HCT116 (cell line): Measurements from ENCODE around the gene RCOR1. TPM values are rescaled to one million over a fixed set of nuclear protein-coding genes. Genes with fewer than 3 reads are reported as not detected.

Experiments
- ATAC-seq: fragments of 200-7000 bp; cut with Tn5 transposase; 2 replicates; pipeline ENCODE4 v1.9.1; 2020; ENCODE audit warnings: mild to moderate bottlenecking, moderate library complexity
- BruUV-seq: library from RNA; stranded (reverse); fragments of 400-500 nt; replicated peaks from 2 replicates; lab custom pipeline; 2021; lab: Mats Ljungman, UMichigan
- CTCF ChIA-PET: fragments of 300-600 bp; sonication (Branson Sonifier 250); formaldehyde crosslinking; loops from one replicate; lab custom pipeline; 2021; ENCODE audit warnings: antibody characterized with exemption; lab: Charles Lee
- POLR2A ChIA-PET: fragments of 300-600, 350-600 bp; sonication (Branson Sonifier 250); formaldehyde crosslinking; loops from one replicate; lab custom pipeline; 2021; ENCODE audit warnings: antibody characterized with exemption; lab: Charles Lee
- RAD21 ChIA-PET, 2 experiments: fragments of 300-600 bp; sonication (Branson Sonifier 250); formaldehyde crosslinking; loops; one replicate each; lab custom pipeline; 2023; ENCODE audit warnings: low total read pairs in 2 of 2; ENCODE audit not compliant: uncharacterized antibody in 2 of 2, unreplicated experiment in 2 of 2, low non-redundant PET in 1 of 2; lab: Charles Lee
- DNase-seq: peaks from one replicate; pipeline ENCODE4 v3.0.0-alpha.2; 2010; ENCODE audit warnings: low read depth, low spot score
- H2AFZ ChIP-seq: fragments of 200-600 bp; shearing (Covaris generic), sonication (generic); 2 replicates; pipeline ENCODE4 v1.6.1; 2017; ENCODE audit warnings: low read depth, mixed run types, mixed read lengths, antibody characterized with exemption, low read length; ENCODE audit not compliant: poor library complexity, severe bottlenecking
- H3K27ac ChIP-seq: 2 replicates; pipeline ENCODE4 v1.5.1; 2012; ENCODE audit warnings: low read depth, low read length
- H3K27me3 ChIP-seq: fragments of 200-600 bp; sonication (generic); 2 replicates; pipeline ENCODE4 v1.6.1; 2016; ENCODE audit warnings: mixed run types, low read length, mixed read lengths; ENCODE audit not compliant: insufficient read depth
- H3K36me3 ChIP-seq, 2 experiments: fragments of 200-500 bp in 1 of 2; fragments of 200-600 bp in 1 of 2; sonication (Bioruptor generic) in 1 of 2; sonication (generic) in 1 of 2; 2 replicates each; pipeline versions ENCODE4 v1.5.1 to v1.6.1; 2014 to 2016; ENCODE audit warnings: low read length in 2 of 2, inconsistent platforms in 1 of 2, mixed read lengths in 1 of 2, mixed run types in 1 of 2; ENCODE audit not compliant: insufficient read depth in 2 of 2, control insufficient read depth in 1 of 2
- H3K4me1 ChIP-seq, 2 experiments: fragments of 200-600 bp in 1 of 2; sonication (generic) in 1 of 2; 2 replicates each; pipeline versions ENCODE4 v1.5.1 to v1.6.1; 2012 to 2017; ENCODE audit warnings: low read length in 2 of 2, inconsistent platforms in 1 of 2, mild to moderate bottlenecking in 1 of 2, mixed read lengths in 1 of 2, mixed run types in 1 of 2, moderate library complexity in 1 of 2; ENCODE audit not compliant: insufficient read depth in 2 of 2, control insufficient read depth in 1 of 2
- H3K4me2 ChIP-seq: fragments of 200-600 bp; sonication (generic); 2 replicates; pipeline ENCODE4 v1.6.1; 2017; ENCODE audit warnings: mixed run types, low read length, mixed read lengths
- H3K4me3 ChIP-seq, 2 experiments: fragments of 200-600 bp in 1 of 2; sonication (generic) in 1 of 2; replicated peaks in 1 of 2; 2 replicates each; pipeline ENCODE4 v1.5.1; 2011 to 2016; ENCODE audit warnings: low read length in 2 of 2, control low read depth in 1 of 2, low read depth in 1 of 2, mild to moderate bottlenecking in 1 of 2, mixed read lengths in 1 of 2, mixed run types in 1 of 2
- H3K79me2 ChIP-seq: fragments of 200-600 bp; sonication (generic); 2 replicates; pipeline ENCODE4 v1.6.1; 2017; ENCODE audit warnings: mild to moderate bottlenecking, mixed run types, low read length, moderate library complexity, mixed read lengths; ENCODE audit not compliant: insufficient read depth
- H3K9ac ChIP-seq: fragments of 200-600 bp; sonication (generic); 2 replicates; pipeline ENCODE4 v1.6.1; 2016; ENCODE audit warnings: low read length, mixed read lengths
- H3K9me2 ChIP-seq: fragments of 200-600 bp; sonication (generic), shearing (Covaris generic); 2 replicates; pipeline ENCODE4 v1.6.1; 2017; ENCODE audit warnings: mixed run types, mild to moderate bottlenecking, moderate library complexity; ENCODE audit not compliant: insufficient read depth
- H3K9me3 ChIP-seq, 2 experiments: fragments of 200-500 bp in 1 of 2; fragments of 200-600 bp in 1 of 2; sonication (Bioruptor generic) in 1 of 2; sonication (generic) in 1 of 2; 2 replicates each; pipeline ENCODE4 v1.6.1; 2014 to 2017; ENCODE audit warnings: low read length in 2 of 2, mixed read lengths in 2 of 2, inconsistent platforms in 1 of 2, low read depth in 1 of 2, mild to moderate bottlenecking in 1 of 2, mixed run types in 1 of 2, moderate library complexity in 1 of 2; ENCODE audit not compliant: control insufficient read depth in 1 of 2, insufficient read depth in 1 of 2
- H4K20me1 ChIP-seq: fragments of 200-600 bp; sonication (generic), shearing (Covaris generic); 2 replicates; pipeline ENCODE4 v1.6.1; 2017; ENCODE audit warnings: mixed run types, mild to moderate bottlenecking, moderate library complexity; ENCODE audit not compliant: insufficient read depth
- CEBPB ChIP-seq: IDR thresholded peaks from 2 replicates; pipeline ENCODE4 v1.6.1; 2012; ENCODE audit warnings: low read depth
- EGR1 ChIP-seq: IDR thresholded peaks from 2 replicates; pipeline ENCODE4 v1.6.1; 2012; ENCODE audit warnings: low read depth
- ELF1 ChIP-seq: IDR thresholded peaks from 2 replicates; pipeline ENCODE4 v1.6.1; 2012; ENCODE audit warnings: low read depth, borderline replicate concordance
- EZH2 ChIP-seq: fragments of 200-600 bp; sonication (generic); IDR thresholded peaks from 2 replicates; pipeline ENCODE4 v1.6.1; 2017; ENCODE audit warnings: antibody characterized with exemption, mixed run types
- EZH2phosphoT487 ChIP-seq: fragments of 200-600 bp; IDR thresholded peaks from 2 replicates; pipeline ENCODE4 v1.6.1; 2018; ENCODE audit warnings: antibody characterized with exemption, borderline replicate concordance
- FOSL1 ChIP-seq: IDR thresholded peaks from 2 replicates; pipeline ENCODE4 v1.6.1; 2012; ENCODE audit warnings: low read depth
- JUND ChIP-seq: IDR thresholded peaks from 2 replicates; pipeline ENCODE4 v1.6.1; 2012
- POLR2A ChIP-seq: IDR thresholded peaks from 2 replicates; pipeline ENCODE4 v1.7.0; 2011; ENCODE audit warnings: borderline replicate concordance; ENCODE audit not compliant: insufficient read depth, insufficient read length; ENCODE audit errors: extremely low read depth
- RAD21 ChIP-seq: IDR thresholded peaks from 2 replicates; pipeline ENCODE4 v1.6.1; 2012; ENCODE audit warnings: low read depth, mild to moderate bottlenecking
- SIN3A ChIP-seq: IDR thresholded peaks from 2 replicates; pipeline ENCODE4 v1.6.1; 2012; ENCODE audit warnings: low read depth
- SP1 ChIP-seq: IDR thresholded peaks from 2 replicates; pipeline ENCODE4 v1.6.1; 2012; ENCODE audit warnings: low read depth
- YY1 ChIP-seq: IDR thresholded peaks from 2 replicates; pipeline ENCODE4 v1.6.1; 2011; ENCODE audit warnings: low read length, low read depth, moderate library complexity, mild to moderate bottlenecking; ENCODE audit not compliant: insufficient replicate concordance; ENCODE audit errors: extremely low read depth
- ZFX ChIP-seq: fragments of 450-650 bp; IDR thresholded peaks from 2 replicates; pipeline ENCODE4 v1.6.1; 2017
- intact Hi-C: fragments of 100-400 bp; cut with micrococcal nuclease; formaldehyde crosslinking; loops from 2 replicates; pipeline ENCODE4 v1.10.0; 2022
- total RNA-seq: library from RNA; stranded (reverse); gene quantifications from one replicate; pipeline ENCODE4 v1.2.1, GENCODE V29; 2021; ENCODE audit not compliant: unreplicated experiment
- TF ChIP-seq, protein P1 (sequence below): IDR thresholded peaks from 2 replicates; pipeline ENCODE4 v1.6.1; 2012
- TF ChIP-seq, protein P2 (sequence below): IDR thresholded peaks from 2 replicates; pipeline ENCODE4 v1.6.1; 2012; ENCODE audit warnings: low read depth
- TF ChIP-seq, protein P3 (sequence below): IDR thresholded peaks from 2 replicates; pipeline ENCODE4 v1.6.1; 2011; ENCODE audit warnings: mild to moderate bottlenecking, low read length, moderate library complexity; ENCODE audit not compliant: insufficient replicate concordance; ENCODE audit errors: extremely low read depth

The RCOR1 gene
- total RNA-seq, 1 experiment from 2014 or later = 30.7 TPM

DNA sequence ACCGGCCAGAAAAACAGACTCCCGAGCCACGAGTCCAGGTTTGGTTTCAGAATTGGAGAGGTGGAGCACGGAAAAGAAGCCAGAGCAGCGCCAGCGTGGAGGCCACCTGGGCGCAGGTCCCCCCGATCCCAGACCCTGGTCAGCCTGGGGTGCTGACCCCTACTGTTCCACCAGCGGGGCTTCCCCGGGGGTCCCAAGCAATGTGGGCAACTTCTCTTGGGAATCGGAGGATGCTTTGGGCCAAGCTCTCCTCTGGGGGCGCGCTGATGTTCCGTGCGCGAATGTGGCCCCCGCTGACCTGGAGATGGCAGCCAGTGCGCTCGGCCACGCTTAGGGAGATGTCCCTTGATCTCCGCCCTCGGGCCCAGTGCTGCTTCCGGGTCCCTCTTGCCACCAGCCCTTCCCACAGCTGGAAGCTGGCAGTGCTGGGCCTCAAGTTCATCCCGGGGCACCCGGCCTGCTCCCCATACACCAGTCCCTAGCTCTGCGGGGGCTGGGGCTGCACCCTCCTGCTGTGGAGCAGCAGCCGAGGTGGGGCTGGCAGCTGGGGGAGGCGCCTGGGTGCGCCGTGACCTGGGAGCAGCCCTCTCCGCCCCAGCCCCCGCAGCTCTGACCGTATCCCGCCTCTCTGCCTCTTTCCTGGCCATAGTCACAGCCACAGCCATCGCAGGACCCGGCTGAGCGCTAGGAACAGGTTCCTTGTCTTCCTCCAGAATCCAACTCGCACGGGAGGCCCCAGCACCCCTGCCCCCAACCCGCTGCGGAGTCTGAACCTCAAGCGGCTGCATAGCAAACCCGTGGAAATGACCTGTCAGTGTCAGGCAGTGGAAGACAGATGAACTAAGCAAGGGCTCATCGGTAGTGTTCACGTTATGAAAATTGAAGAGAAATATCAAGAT is 91.2 kb downstream of the RCOR1 start:
- DNase-seq (no peak), ATAC-seq (no peak)
- TF ChIP-seq EZH2phosphoT487 = no peak
- no peak for TF ChIP-seq FOSL1
- CTCF ChIA-PET = no interaction called here
- Histone ChIP-seq H3K36me3 (peaks cover 3% of the 10 kb centered on the region in 2 experiments; a peak in 1 of 4 replicates), H4K20me1 (peaks cover 8% of the 10 kb centered on the region; the same call in 1 of the 2 replicates), H3K79me2 (peaks cover 88% of the 10 kb centered on the region), H3K9me3 (no peaks in the 10 kb centered on the region), H3K9ac (no peak overlapping the region), H3K4me3 (no peak overlapping the region), H3K27me3 (no peaks in the 10 kb centered on the region), H3K27ac (no peak overlapping the region), H2AFZ (no peak overlapping the region), H3K9me2 (no peaks in the 10 kb centered on the region), H3K4me1 (no peaks in the 10 kb centered on the region), H3K4me2 (no peak overlapping the region)
- RAD21 ChIA-PET = no interaction called here
- no TSS peak for BruUV-seq
- POLR2A ChIA-PET = no interaction called here
- intact Hi-C loops = no loop called here

DNA sequence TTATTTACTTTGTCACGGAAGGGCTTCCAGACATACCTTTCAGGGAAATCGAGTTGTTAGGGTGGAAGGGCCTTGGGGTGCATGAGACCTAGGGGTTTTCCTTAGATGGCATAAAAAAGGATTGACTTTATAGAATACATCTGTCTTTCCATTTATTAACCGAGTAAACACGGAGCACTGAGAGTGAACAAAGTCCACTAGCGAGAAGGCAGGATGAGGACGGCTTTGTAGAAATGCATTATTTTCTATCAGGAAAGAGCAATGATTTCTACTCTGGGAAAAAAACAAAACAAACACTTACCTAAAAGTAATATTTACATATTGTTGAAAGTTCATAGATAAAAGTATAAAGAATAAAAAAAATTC is 91.8 kb downstream of the RCOR1 start:
- ChIA-PET RAD21 (no interaction called here), POLR2A (no interaction called here), CTCF (no interaction called here)
- DNase-seq (no peak), ATAC-seq (no peak)
- no peak overlapping the region for H3K4me2 ChIP-seq
- H3K9me2 ChIP-seq = no peaks in the 10 kb centered on the region
- no peak overlapping the region for H3K9ac ChIP-seq
- H4K20me1 ChIP-seq = peaks cover 5% of the 10 kb centered on the region; the same call in 1 of the 2 replicates
- H3K27ac ChIP-seq = no peak overlapping the region
- intact Hi-C loops = no loop called here
- no peak overlapping the region for H3K4me3 ChIP-seq
- H3K36me3 ChIP-seq = peaks cover 3% of the 10 kb centered on the region in 2 experiments; a peak in 1 of 4 replicates
- no peaks in the 10 kb centered on the region for H3K9me3 ChIP-seq
- no peaks in the 10 kb centered on the region for H3K4me1 ChIP-seq
- no TSS peak for BruUV-seq
- H3K79me2 ChIP-seq = peaks cover 88% of the 10 kb centered on the region
- no peak overlapping the region for H2AFZ ChIP-seq
- H3K27me3 ChIP-seq = no peaks in the 10 kb centered on the region
- TF ChIP-seq SIN3A = no peak
- TF ChIP-seq SP1 = no peak
- TF ChIP-seq ELF1 = no peak
- no peak for TF ChIP-seq YY1
- TF ChIP-seq, protein P1, sequence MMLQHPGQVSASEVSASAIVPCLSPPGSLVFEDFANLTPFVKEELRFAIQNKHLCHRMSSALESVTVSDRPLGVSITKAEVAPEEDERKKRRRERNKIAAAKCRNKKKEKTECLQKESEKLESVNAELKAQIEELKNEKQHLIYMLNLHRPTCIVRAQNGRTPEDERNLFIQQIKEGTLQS = no peak
- no peak for TF ChIP-seq RAD21
- TF ChIP-seq, protein P2, sequence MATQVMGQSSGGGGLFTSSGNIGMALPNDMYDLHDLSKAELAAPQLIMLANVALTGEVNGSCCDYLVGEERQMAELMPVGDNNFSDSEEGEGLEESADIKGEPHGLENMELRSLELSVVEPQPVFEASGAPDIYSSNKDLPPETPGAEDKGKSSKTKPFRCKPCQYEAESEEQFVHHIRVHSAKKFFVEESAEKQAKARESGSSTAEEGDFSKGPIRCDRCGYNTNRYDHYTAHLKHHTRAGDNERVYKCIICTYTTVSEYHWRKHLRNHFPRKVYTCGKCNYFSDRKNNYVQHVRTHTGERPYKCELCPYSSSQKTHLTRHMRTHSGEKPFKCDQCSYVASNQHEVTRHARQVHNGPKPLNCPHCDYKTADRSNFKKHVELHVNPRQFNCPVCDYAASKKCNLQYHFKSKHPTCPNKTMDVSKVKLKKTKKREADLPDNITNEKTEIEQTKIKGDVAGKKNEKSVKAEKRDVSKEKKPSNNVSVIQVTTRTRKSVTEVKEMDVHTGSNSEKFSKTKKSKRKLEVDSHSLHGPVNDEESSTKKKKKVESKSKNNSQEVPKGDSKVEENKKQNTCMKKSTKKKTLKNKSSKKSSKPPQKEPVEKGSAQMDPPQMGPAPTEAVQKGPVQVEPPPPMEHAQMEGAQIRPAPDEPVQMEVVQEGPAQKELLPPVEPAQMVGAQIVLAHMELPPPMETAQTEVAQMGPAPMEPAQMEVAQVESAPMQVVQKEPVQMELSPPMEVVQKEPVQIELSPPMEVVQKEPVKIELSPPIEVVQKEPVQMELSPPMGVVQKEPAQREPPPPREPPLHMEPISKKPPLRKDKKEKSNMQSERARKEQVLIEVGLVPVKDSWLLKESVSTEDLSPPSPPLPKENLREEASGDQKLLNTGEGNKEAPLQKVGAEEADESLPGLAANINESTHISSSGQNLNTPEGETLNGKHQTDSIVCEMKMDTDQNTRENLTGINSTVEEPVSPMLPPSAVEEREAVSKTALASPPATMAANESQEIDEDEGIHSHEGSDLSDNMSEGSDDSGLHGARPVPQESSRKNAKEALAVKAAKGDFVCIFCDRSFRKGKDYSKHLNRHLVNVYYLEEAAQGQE = no peak
- no peak for TF ChIP-seq POLR2A
- TF ChIP-seq JUND = no peak
- TF ChIP-seq CEBPB = no peak
- no peak for TF ChIP-seq ZFX
- no peak for TF ChIP-seq EGR1
- TF ChIP-seq, protein P3, sequence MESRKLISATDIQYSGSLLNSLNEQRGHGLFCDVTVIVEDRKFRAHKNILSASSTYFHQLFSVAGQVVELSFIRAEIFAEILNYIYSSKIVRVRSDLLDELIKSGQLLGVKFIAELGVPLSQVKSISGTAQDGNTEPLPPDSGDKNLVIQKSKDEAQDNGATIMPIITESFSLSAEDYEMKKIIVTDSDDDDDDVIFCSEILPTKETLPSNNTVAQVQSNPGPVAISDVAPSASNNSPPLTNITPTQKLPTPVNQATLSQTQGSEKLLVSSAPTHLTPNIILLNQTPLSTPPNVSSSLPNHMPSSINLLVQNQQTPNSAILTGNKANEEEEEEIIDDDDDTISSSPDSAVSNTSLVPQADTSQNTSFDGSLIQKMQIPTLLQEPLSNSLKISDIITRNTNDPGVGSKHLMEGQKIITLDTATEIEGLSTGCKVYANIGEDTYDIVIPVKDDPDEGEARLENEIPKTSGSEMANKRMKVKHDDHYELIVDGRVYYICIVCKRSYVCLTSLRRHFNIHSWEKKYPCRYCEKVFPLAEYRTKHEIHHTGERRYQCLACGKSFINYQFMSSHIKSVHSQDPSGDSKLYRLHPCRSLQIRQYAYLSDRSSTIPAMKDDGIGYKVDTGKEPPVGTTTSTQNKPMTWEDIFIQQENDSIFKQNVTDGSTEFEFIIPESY = no peak
- TF ChIP-seq EZH2 = no peak
